IMR-90 (cell line): ENCODE data around the gene MRPS21. TPM values are rescaled to one million over a fixed set of nuclear protein-coding genes. Genes with fewer than 3 reads are reported as not detected.

ENCODE experiments used
- ATAC-seq: fragments of 200-7000 bp; cut with Tn5 transposase; 2 replicates; pipeline ENCODE4 v1.9.1; 2020; ENCODE audit warnings: low read depth, mild to moderate bottlenecking, moderate library complexity
- BruUV-seq: library from RNA; stranded (reverse); fragments of 400-500 nt; replicated peaks from 2 replicates; lab custom pipeline; 2021; lab: Mats Ljungman, UMichigan
- CTCF ChIA-PET: fragments of 300-600 bp; formaldehyde crosslinking; extraction: SDS; loops from one replicate; lab custom pipeline; 2021; ENCODE audit warnings: antibody characterized with exemption; lab: Yijun Ruan, JAX
- POLR2A ChIA-PET: fragments of 300-600 bp; sonication (Branson Sonifier 250); formaldehyde crosslinking; loops from one replicate; lab custom pipeline; 2022; ENCODE audit warnings: antibody characterized with exemption; ENCODE audit not compliant: unreplicated experiment; lab: Charles Lee
- DNase-seq: peaks from one replicate; pipeline ENCODE4 v3.0.0; 2013
- H2AFZ ChIP-seq: replicated peaks from 2 replicates; pipeline ENCODE3; 2013; ENCODE audit warnings: low read length, mild to moderate bottlenecking; ENCODE audit not compliant: poor library complexity
- H2AK5ac ChIP-seq: 2 replicates; pipeline ENCODE4 v1.6.1; 2013; ENCODE audit warnings: low read depth, low read length, inconsistent platforms
- H2AK9ac ChIP-seq: replicated peaks from 2 replicates; pipeline ENCODE3; 2013; ENCODE audit warnings: mild to moderate bottlenecking, low read depth, low read length, moderate library complexity; ENCODE audit not compliant: poor library complexity
- H2BK120ac ChIP-seq: 2 replicates; pipeline ENCODE4 v1.6.1; 2013; ENCODE audit warnings: low read depth, low read length, inconsistent platforms
- H2BK15ac ChIP-seq: 3 replicates; pipeline ENCODE4 v1.6.1; 2013; ENCODE audit warnings: low read depth, low read length, inconsistent platforms
- H2BK20ac ChIP-seq: 2 replicates; pipeline ENCODE4 v1.6.1; 2013; ENCODE audit warnings: low read depth, mild to moderate bottlenecking, inconsistent platforms, low read length, moderate library complexity
- H2BK5ac ChIP-seq: 2 replicates; pipeline ENCODE4 v1.6.1; 2013; ENCODE audit warnings: mild to moderate bottlenecking, low read depth, low read length, inconsistent platforms; ENCODE audit not compliant: poor library complexity, severe bottlenecking
- H3K14ac ChIP-seq: replicated peaks from 2 replicates; pipeline ENCODE4 v1.6.1; 2013; ENCODE audit warnings: low read depth, low read length, inconsistent platforms
- H3K18ac ChIP-seq: 2 replicates; pipeline ENCODE4 v1.6.1; 2013; ENCODE audit warnings: low read depth, low read length, control low read depth
- H3K23ac ChIP-seq: 2 replicates; pipeline ENCODE4 v1.6.1; 2013; ENCODE audit warnings: low read depth, low read length, inconsistent platforms
- H3K27ac ChIP-seq: 2 replicates; pipeline ENCODE4 v1.5.1; 2013; ENCODE audit warnings: mild to moderate bottlenecking, control low read depth, low read length; ENCODE audit not compliant: insufficient read depth
- H3K27me3 ChIP-seq: 2 replicates; pipeline ENCODE4 v1.6.1; 2013; ENCODE audit warnings: low read length; ENCODE audit not compliant: control insufficient read depth, insufficient read depth
- H3K36me3 ChIP-seq: 2 replicates; pipeline ENCODE4 v1.6.1; 2013; ENCODE audit warnings: low read length, mixed read lengths; ENCODE audit not compliant: control insufficient read depth, insufficient read depth
- H3K4ac ChIP-seq: 2 replicates; pipeline ENCODE4 v1.6.1; 2013; ENCODE audit warnings: low read depth, low read length, inconsistent platforms
- H3K4me1 ChIP-seq: 2 replicates; pipeline ENCODE4 v1.6.1; 2013; ENCODE audit warnings: low read length, mixed read lengths; ENCODE audit not compliant: control insufficient read depth, insufficient read depth
- H3K4me2 ChIP-seq: 2 replicates; pipeline ENCODE4 v1.6.1; 2013; ENCODE audit warnings: low read depth, mild to moderate bottlenecking, control low read depth, low read length, moderate library complexity
- H3K4me3 ChIP-seq: 2 replicates; pipeline ENCODE4 v1.5.1; 2013; ENCODE audit warnings: low read depth, mild to moderate bottlenecking, control low read depth, low read length, moderate library complexity; ENCODE audit not compliant: insufficient read depth
- H3K56ac ChIP-seq: 2 replicates; pipeline ENCODE4 v1.6.1; 2013; ENCODE audit warnings: low read length, inconsistent platforms; ENCODE audit not compliant: insufficient read depth; ENCODE audit errors: extremely low read depth
- H3K79me1 ChIP-seq, 2 experiments: 2 replicates each; pipeline ENCODE4 v1.6.1; 2013; ENCODE audit warnings: low read length in 2 of 2, inconsistent platforms in 1 of 2, low read depth in 1 of 2
- H3K9ac ChIP-seq: 2 replicates; pipeline ENCODE4 v1.6.1; 2013; ENCODE audit warnings: low read depth, low read length, control low read depth
- H3K9me1 ChIP-seq: 2 replicates; pipeline ENCODE4 v1.6.1; 2013; ENCODE audit warnings: low read length, inconsistent platforms; ENCODE audit not compliant: insufficient read depth
- H3K9me3 ChIP-seq: 2 replicates; pipeline ENCODE4 v1.6.1; 2013; ENCODE audit warnings: low read length; ENCODE audit not compliant: control insufficient read depth, insufficient read depth
- H4K20me1 ChIP-seq: 2 replicates; pipeline ENCODE4 v1.6.1; 2013; ENCODE audit warnings: low read length, inconsistent platforms; ENCODE audit not compliant: insufficient read depth
- H4K5ac ChIP-seq: 2 replicates; pipeline ENCODE4 v1.6.1; 2013; ENCODE audit warnings: mild to moderate bottlenecking, low read depth, low read length, control low read depth
- H4K8ac ChIP-seq, 2 experiments: 2 replicates each; pipeline ENCODE4 v1.6.1; 2013; ENCODE audit warnings: low read depth in 2 of 2, low read length in 2 of 2, control low read depth in 1 of 2, inconsistent platforms in 1 of 2
- H4K91ac ChIP-seq: 2 replicates; pipeline ENCODE4 v1.6.1; 2013; ENCODE audit warnings: low read depth, low read length, inconsistent platforms; ENCODE audit not compliant: insufficient read depth
- CEBPB ChIP-seq: IDR thresholded peaks from 2 replicates; pipeline ENCODE4 v1.6.1; 2012; ENCODE audit warnings: low read depth, low read length, improper control_type of control experiment
- FOS ChIP-seq: fragments of 150-350 bp; IDR thresholded peaks from 2 replicates; pipeline ENCODE4 v1.6.1; 2016; ENCODE audit warnings: low read depth, low read length
- MXI1 ChIP-seq: IDR thresholded peaks from 2 replicates; pipeline ENCODE4 v1.6.1; 2012; ENCODE audit warnings: low read depth, mild to moderate bottlenecking, low read length, moderate library complexity, borderline replicate concordance
- RFX5 ChIP-seq: IDR thresholded peaks from 2 replicates; pipeline ENCODE4 v1.8.0; 2012; ENCODE audit warnings: low read depth, mild to moderate bottlenecking, low read length, moderate library complexity
- WGBS, 2 experiments: methylation state at CpG; one replicate each; pipeline versions ENCODE4 v1.1.5 to v1.1.7; 2013; ENCODE audit warnings: missing lambda C conversion rate in 2 of 2; ENCODE audit not compliant: insufficient read length in 1 of 2; ENCODE audit errors: extremely low coverage in 2 of 2; 5-methylcytosine and 5-hydroxymethylcytosine counted together
- dilution Hi-C: fragments of 300-500 bp; cut with HindIII; formaldehyde crosslinking; loops from one replicate; pipeline ENCODE4 v1.14.3; 2018; ENCODE audit warnings: low sequenced_read_pairs; ENCODE audit not compliant: unreplicated experiment
- in situ Hi-C: fragments of 300-500 bp; cut with MboI; formaldehyde crosslinking; loops from 3 replicates; pipeline ENCODE4 v1.14.3; 2019; ENCODE audit warnings: low sequenced_read_pairs, inconsistent platforms, mixed read lengths
- intact Hi-C: fragments of 100-400 bp; cut with micrococcal nuclease; formaldehyde crosslinking; loops from 2 replicates; pipeline ENCODE4 v1.10.0; 2022
- polyA plus RNA-seq, 3 experiments: library from polyadenylated mRNA; depleted of rRNA; stranded (reverse); fragments of >200 nt; gene quantifications; 2 replicates each; pipeline ENCODE4 v1.2.3, GENCODE V29; 2012; ENCODE audit warnings: low replicate concordance in 1 of 3
- total RNA-seq: library from RNA; depleted of rRNA; stranded (reverse); fragments of >200 nt; gene quantifications from 2 replicates; pipeline ENCODE4 v1.2.3, GENCODE V29; 2012

Gene MRPS21
- total and polyA plus RNA-seq, 2 of the 4 experiments (the other 2 are of a cell fraction) = 52.3 to 74.6 TPM

- Histone ChIP-seq H3K4me1 (no peaks in the 10 kb centered on the region), H3K79me1 (no peaks in the 10 kb centered on the region; a peak in 1 of 4 replicates), H3K4ac (no peak overlapping the region), H2AK5ac (no peak overlapping the region), H4K5ac (no peak overlapping the region), H3K9me3 (no peaks in the 10 kb centered on the region), H3K4me3 (no peak overlapping the region), H4K20me1 (no peaks in the 10 kb centered on the region), H3K14ac (no peak overlapping the region), H3K27ac (no peak overlapping the region), H2BK20ac (no peak overlapping the region), H3K4me2 (no peak overlapping the region), H3K18ac (no peak overlapping the region), H2BK5ac (no peak overlapping the region), H2AFZ (no peak overlapping the region), H3K23ac (no peak overlapping the region), H3K9ac (no peak overlapping the region), H2BK120ac (no peak overlapping the region), H4K8ac (no peak overlapping the region), H3K56ac (no peak overlapping the region), H3K36me3 (peaks cover 42% of the 10 kb centered on the region), H4K91ac (no peak overlapping the region), H3K27me3 (no peaks in the 10 kb centered on the region), H3K9me1 (no peaks in the 10 kb centered on the region), H2BK15ac (no peak overlapping the region), H2AK9ac (no peak overlapping the region)
- no peak for TF ChIP-seq RFX5
- no peak for TF ChIP-seq FOS
- TF ChIP-seq CEBPB = no peak
- no peak for TF ChIP-seq MXI1
- BruUV-seq = no TSS peak
- CTCF ChIA-PET = no interaction called here
- DNase-seq = no peak
- dilution Hi-C loops (no loop called here), in situ Hi-C loops (no loop called here), intact Hi-C loops (no loop called here)
- no CpG with 5 or more reads among the region's 4 CpGs for WGBS, 2 experiments
- POLR2A ChIA-PET = no interaction called here
- ATAC-seq = no peak
Observed at GRCh38 chr1:150346316-150346715, 52.7 kb downstream of the MRPS21 start.
